Measurements from ENCODE around the gene KCTD14. TPM values are rescaled to one million over a fixed set of nuclear protein-coding genes. Genes with fewer than 3 reads are reported as not detected.

KCTD14 gene
- total and polyA plus RNA-seq, 2 of the 8 experiments (the other 6 are each of a cell fraction or from before 2014, with no cell fraction given): 21.6 to 24.9 TPM

GRCh38 chr11:77990981-77991380 lies 32.1 kb downstream of the KCTD14 start:
- H3K9ac ChIP-seq (replicated peaks in 1 of 4; ENCODE audit: extremely low read depth in 1 of 4, low read depth in 3 of 4, low read length in 3 of 4): no peak overlapping the region
- CTCF ChIA-PET (ENCODE audit: partially characterized antibody): interaction anchor here (1.1 kb wide), 1 partner anchor 83 kb away, joined by 3 read pairs; no protein-coding TSS in a partner anchor
- H3K56ac ChIP-seq (replicated peaks; ENCODE audit: insufficient read length, low read depth, low read length): no peak overlapping the region
- no peaks in the 10 kb centered on the region for H3K27me3 ChIP-seq (replicated peaks in 1 of 4; ENCODE audit: control insufficient read depth in 3 of 4, extremely low read depth in 1 of 4, insufficient read depth in 3 of 4, low read length in 3 of 4)
- no peak overlapping the region for H3K4me3 ChIP-seq (ENCODE audit: extremely low read depth in 1 of 4, insufficient read depth in 2 of 4, low read depth in 3 of 4, low read length in 4 of 4)
- H2BK20ac ChIP-seq (ENCODE audit: low read length): no peak overlapping the region
- no peak overlapping the region for H2BK15ac ChIP-seq (ENCODE audit: low read length)
- no peak overlapping the region for H3K18ac ChIP-seq (ENCODE audit: extremely low read depth, low read length)
- H3K4me1 ChIP-seq (replicated peaks in 1 of 4; ENCODE audit: control insufficient read depth in 3 of 4, insufficient read depth in 4 of 4, low read length in 3 of 4): peaks cover 0 to 4% (median 1%) of the 10 kb centered on the region in 4 experiments; a peak in 4 of 7 replicates
- H3K79me2 ChIP-seq (ENCODE audit: control insufficient read depth in 1 of 2, insufficient read depth in 2 of 2, low read length in 2 of 2): peaks cover 5 to 20% of the 10 kb centered on the region in 2 experiments; a peak in 3 of 4 replicates
- no peak overlapping the region for H2BK12ac ChIP-seq (ENCODE audit: low read depth, low read length)
- H3K27ac ChIP-seq (ENCODE audit: low read depth, low read length): no peak overlapping the region
- no peak overlapping the region for H4K8ac ChIP-seq (ENCODE audit: extremely low read depth, insufficient read depth, low read length)
- WGBS, 2 experiments (ENCODE audit: extremely low coverage in 1 of 2, insufficient coverage in 1 of 2, insufficient read length in 1 of 2, insufficient replicate concordance in 2 of 2, low coverage in 1 of 2, low lambda C conversion rate in 2 of 2, missing lambda C conversion rate in 1 of 2): 96% methylated on average over 5 of the region's 5 CpGs; no CpG with 5 or more reads in 1 of the 2 experiments
- H3K79me1 ChIP-seq (ENCODE audit: low read depth, low read length): no peaks in the 10 kb centered on the region
- H2AK5ac ChIP-seq (ENCODE audit: low read depth, low read length): no peak overlapping the region
- no peak for DNase-seq (ENCODE audit: low read depth in 1 of 2, low spot score in 2 of 2)
- POLR2A ChIA-PET (ENCODE audit: partially characterized antibody): no interaction called here
- no peaks in the 10 kb centered on the region for H3K9me3 ChIP-seq (ENCODE audit: insufficient read depth in 2 of 2, low read depth in 1 of 2, low read length in 1 of 2)
- H2AFZ ChIP-seq (ENCODE audit: low read length): no peak overlapping the region
- H3K23me2 ChIP-seq (ENCODE audit: low read depth, low read length): no peaks in the 10 kb centered on the region; the same call in 1 of the 2 replicates
- H2BK5ac ChIP-seq (ENCODE audit: low read depth, low read length): no peak overlapping the region
- peaks cover 0 to 3% of the 10 kb centered on the region in 2 experiments for H4K20me1 ChIP-seq (replicated peaks in 1 of 2; ENCODE audit: control insufficient read depth in 1 of 2, insufficient read depth in 2 of 2, low read length in 2 of 2)
- no peak overlapping the region for H3K23ac ChIP-seq (ENCODE audit: insufficient read length)
- no peak overlapping the region for H3K14ac ChIP-seq (ENCODE audit: insufficient read length)
- no peak overlapping the region for H2BK120ac ChIP-seq (replicated peaks; ENCODE audit: low read depth, low read length)
- peaks cover 0 to 27% (median 8%) of the 10 kb centered on the region in 4 experiments; a peak in 5 of 8 replicates for H3K36me3 ChIP-seq (ENCODE audit: control insufficient read depth in 2 of 4, insufficient read depth in 4 of 4, low read length in 3 of 4)
- no peak for FAIRE-seq
- TF ChIP-seq SIX5 (IDR thresholded peaks at IDR 0.05; ENCODE audit: low read depth, low read length) (no peak), TAF1 (IDR thresholded peaks at IDR 0.05; ENCODE audit: low read depth, low read length) (no peak), CHD2 (IDR thresholded peaks at IDR 0.05; ENCODE audit: low read length) (no peak), EGR1 (IDR thresholded peaks at IDR 0.05; ENCODE audit: borderline replicate concordance, low read depth, low read length) (no peak), SAP30 (IDR thresholded peaks at IDR 0.05; ENCODE audit: insufficient read depth, insufficient replicate concordance, low read length) (no peak), SP1 (IDR thresholded peaks at IDR 0.05; ENCODE audit: low read depth, low read length) (no peak), CBX8 (IDR thresholded peaks at IDR 0.05; ENCODE audit: borderline replicate concordance, low read depth, low read length) (no peak), NANOG (IDR thresholded peaks at IDR 0.05; ENCODE audit: insufficient read depth, low read depth, low read length, poor library complexity, severe bottlenecking) (no peak), MAX (IDR thresholded peaks at IDR 0.05) (no peak), FOSL1 (IDR thresholded peaks at IDR 0.05; ENCODE audit: insufficient read depth, low read depth, low read length) (no peak), POU5F1 (IDR thresholded peaks at IDR 0.05; ENCODE audit: low read depth, low read length) (no peak), POLR2A (IDR thresholded peaks at IDR 0.05; ENCODE audit: control extremely low read depth in 1 of 2, low read depth in 2 of 2, low read length in 2 of 2) (no peak), BACH1 (IDR thresholded peaks at IDR 0.05; ENCODE audit: low read length) (no peak), GTF2F1 (IDR thresholded peaks at IDR 0.05; ENCODE audit: borderline replicate concordance, low read depth, low read length) (no peak), JUN (IDR thresholded peaks at IDR 0.05; ENCODE audit: low read depth, low read length) (no peak)
- H3K4me2 ChIP-seq (ENCODE audit: insufficient read depth in 1 of 2, low read depth in 2 of 2, low read length in 2 of 2): no peak overlapping the region
- H4K91ac ChIP-seq (replicated peaks; ENCODE audit: insufficient read length, low read length): no peak overlapping the region
- H4K5ac ChIP-seq (ENCODE audit: insufficient read length, low read depth, low read length): no peak overlapping the region
- no peak overlapping the region for H3K4ac ChIP-seq (replicated peaks; ENCODE audit: insufficient read length, low read depth, low read length)
